Natural killer cell (primary cell): ENCODE measurements around the gene SPHK2. TPM values are rescaled to one million over a fixed set of nuclear protein-coding genes. Genes with fewer than 3 reads are reported as not detected.

Experiments
- ATAC-seq, 3 donors: fragments of 150-1000 bp in 2 of 3; fragments of 200-7000 bp in 1 of 3; cut with Tn5 transposase; 1 replicate in 1 of 3; 2 replicates in 2 of 3; pipeline ENCODE4 v1.10.0; 2021; ENCODE audit warnings: mild to moderate bottlenecking in 2 of 3, moderate library complexity in 2 of 3
- DNase-seq, 2 donors: peaks; one replicate each; pipeline versions ENCODE4 v3.0.0 to v3.0.0-alpha.2; 2013 to 2021; ENCODE audit warnings: mixed read lengths in 1 of 2
- H3K27ac ChIP-seq: one replicate; pipeline ENCODE4 v1.5.1; 2013; ENCODE audit warnings: mild to moderate bottlenecking, low read length
- H3K27me3 ChIP-seq: one replicate; pipeline ENCODE4 v1.6.1; 2013; ENCODE audit warnings: low read length; ENCODE audit not compliant: control insufficient read depth, insufficient read depth
- H3K36me3 ChIP-seq: one replicate; pipeline ENCODE4 v1.6.1; 2013; ENCODE audit warnings: low read length; ENCODE audit not compliant: control insufficient read depth, insufficient read depth
- H3K4me1 ChIP-seq: one replicate; pipeline ENCODE4 v1.6.1; 2013; ENCODE audit warnings: low read length; ENCODE audit not compliant: control insufficient read depth, insufficient read depth
- H3K4me3 ChIP-seq: one replicate; pipeline ENCODE4 v1.5.1; 2013; ENCODE audit warnings: low read length
- H3K9me3 ChIP-seq: one replicate; pipeline ENCODE4 v1.6.1; 2013; ENCODE audit warnings: low read length; ENCODE audit not compliant: control insufficient read depth, insufficient read depth
- H3K27ac Mint-ChIP-seq, 2 donors: one replicate each; pipeline ENCODE4 v1.8.0; 2022; ENCODE audit warnings: mild to moderate bottlenecking in 2 of 2, mixed read lengths in 2 of 2, moderate library complexity in 1 of 2
- H3K27me3 Mint-ChIP-seq, 2 donors: one replicate each; pipeline ENCODE4 v1.8.0; 2022; ENCODE audit warnings: low read depth in 2 of 2, mixed read lengths in 2 of 2
- H3K36me3 Mint-ChIP-seq: one replicate; pipeline ENCODE4 v1.8.0; 2022; ENCODE audit warnings: mixed read lengths
- H3K4me1 Mint-ChIP-seq, 2 donors: one replicate each; pipeline ENCODE4 v1.8.0; 2022; ENCODE audit warnings: mixed read lengths in 2 of 2
- H3K4me3 Mint-ChIP-seq: one replicate; pipeline ENCODE4 v1.8.0; 2022; ENCODE audit warnings: mild to moderate bottlenecking, moderate library complexity, mixed read lengths
- H3K9me3 Mint-ChIP-seq, 2 donors: one replicate each; pipeline ENCODE4 v1.8.0; 2022; ENCODE audit warnings: mixed read lengths in 2 of 2
- WGBS: methylation state at CpG from one replicate; pipeline ENCODE4 v1.1.7; 2013; ENCODE audit warnings: missing lambda C conversion rate; ENCODE audit not compliant: insufficient coverage; 5-methylcytosine and 5-hydroxymethylcytosine counted together
- intact Hi-C: fragments of 100-400 bp; cut with micrococcal nuclease; formaldehyde crosslinking; loops from one replicate; pipeline ENCODE4 v1.14.2; 2022
- total RNA-seq, 4 donors: library from RNA; stranded (reverse); fragments of 120-200 nt in 1 of 4; gene quantifications; one replicate each; pipeline versions ENCODE4 v1.2.3 to v1.2.4, GENCODE V29; 2013 to 2022
- TF ChIP-seq, protein P1 (sequence below): fragments of 200-600 bp; IDR thresholded peaks from one replicate; pipeline ENCODE4 v1.8.0; 2022; ENCODE audit warnings: antibody characterized with exemption

The SPHK2 gene
- total RNA-seq, 3 donors from 2014 or later (not counting 1 experiment from before 2014, with no cell fraction given), result 18.6 to 28.3 (median 23.2) TPM

DNA sequence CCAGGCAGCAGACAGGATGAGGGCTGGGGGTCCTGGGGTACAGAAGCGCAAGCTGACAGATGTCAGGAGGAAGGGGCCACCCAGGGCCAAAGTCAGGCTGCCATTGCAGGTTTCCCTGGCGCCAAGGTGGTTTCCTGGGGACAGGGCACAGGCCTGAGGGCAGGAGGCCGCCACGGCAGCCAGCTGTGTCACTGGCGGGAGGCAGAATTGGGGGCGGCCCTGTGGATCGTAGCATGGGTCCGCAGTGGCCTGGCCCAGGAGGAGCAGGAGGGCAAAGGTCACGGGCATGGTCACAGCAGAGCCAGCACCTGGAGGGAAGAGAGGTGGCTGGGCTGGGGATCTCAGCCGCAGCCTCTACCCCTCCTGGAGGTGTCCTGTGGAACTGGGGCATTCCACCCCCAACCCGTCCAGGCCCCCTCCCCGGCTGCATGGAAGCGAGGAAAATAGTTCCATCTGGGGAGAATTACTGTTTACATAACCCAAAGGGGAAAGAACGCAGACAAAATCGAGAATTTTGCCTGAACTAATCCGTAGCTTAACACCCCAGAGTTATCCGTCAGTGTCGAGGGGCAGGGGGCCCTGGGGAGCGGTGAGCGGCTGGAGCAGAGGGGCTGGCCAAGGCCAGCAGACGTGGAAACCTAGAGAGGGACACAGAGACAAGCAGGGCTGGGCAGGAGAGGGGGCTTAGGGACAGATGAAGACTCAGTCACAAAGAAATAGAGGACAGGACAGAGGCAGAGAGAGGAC lies 51.6 kb downstream of the SPHK2 start:
- H3K27ac ChIP-seq, result no peak overlapping the region
- H3K36me3 ChIP-seq, result no peaks in the 10 kb centered on the region
- DNase-seq (no peak), ATAC-seq (no peak)
- H3K27me3 Mint-ChIP-seq, result peaks cover 0 to 3% of the 10 kb centered on the region in 2 donors
- peaks cover 8% of the 10 kb centered on the region for H3K4me1 ChIP-seq
- H3K4me1 Mint-ChIP-seq, result peaks cover 7 to 15% of the 10 kb centered on the region in 2 donors
- no peaks in the 10 kb centered on the region for H3K9me3 ChIP-seq
- no peaks in the 10 kb centered on the region for H3K36me3 Mint-ChIP-seq
- intact Hi-C loops, result no loop called here
- no peaks in the 10 kb centered on the region for H3K27me3 ChIP-seq
- WGBS, result 90% methylated on average over 21 of the region's 21 CpGs
- no peak overlapping the region for H3K27ac Mint-ChIP-seq
- H3K9me3 Mint-ChIP-seq, result peaks cover 5 to 9% of the 10 kb centered on the region in 2 donors
- no peak overlapping the region for H3K4me3 Mint-ChIP-seq
- TF ChIP-seq, protein P1, sequence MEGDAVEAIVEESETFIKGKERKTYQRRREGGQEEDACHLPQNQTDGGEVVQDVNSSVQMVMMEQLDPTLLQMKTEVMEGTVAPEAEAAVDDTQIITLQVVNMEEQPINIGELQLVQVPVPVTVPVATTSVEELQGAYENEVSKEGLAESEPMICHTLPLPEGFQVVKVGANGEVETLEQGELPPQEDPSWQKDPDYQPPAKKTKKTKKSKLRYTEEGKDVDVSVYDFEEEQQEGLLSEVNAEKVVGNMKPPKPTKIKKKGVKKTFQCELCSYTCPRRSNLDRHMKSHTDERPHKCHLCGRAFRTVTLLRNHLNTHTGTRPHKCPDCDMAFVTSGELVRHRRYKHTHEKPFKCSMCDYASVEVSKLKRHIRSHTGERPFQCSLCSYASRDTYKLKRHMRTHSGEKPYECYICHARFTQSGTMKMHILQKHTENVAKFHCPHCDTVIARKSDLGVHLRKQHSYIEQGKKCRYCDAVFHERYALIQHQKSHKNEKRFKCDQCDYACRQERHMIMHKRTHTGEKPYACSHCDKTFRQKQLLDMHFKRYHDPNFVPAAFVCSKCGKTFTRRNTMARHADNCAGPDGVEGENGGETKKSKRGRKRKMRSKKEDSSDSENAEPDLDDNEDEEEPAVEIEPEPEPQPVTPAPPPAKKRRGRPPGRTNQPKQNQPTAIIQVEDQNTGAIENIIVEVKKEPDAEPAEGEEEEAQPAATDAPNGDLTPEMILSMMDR, result no peak
- H3K4me3 ChIP-seq, result no peak overlapping the region

DNA sequence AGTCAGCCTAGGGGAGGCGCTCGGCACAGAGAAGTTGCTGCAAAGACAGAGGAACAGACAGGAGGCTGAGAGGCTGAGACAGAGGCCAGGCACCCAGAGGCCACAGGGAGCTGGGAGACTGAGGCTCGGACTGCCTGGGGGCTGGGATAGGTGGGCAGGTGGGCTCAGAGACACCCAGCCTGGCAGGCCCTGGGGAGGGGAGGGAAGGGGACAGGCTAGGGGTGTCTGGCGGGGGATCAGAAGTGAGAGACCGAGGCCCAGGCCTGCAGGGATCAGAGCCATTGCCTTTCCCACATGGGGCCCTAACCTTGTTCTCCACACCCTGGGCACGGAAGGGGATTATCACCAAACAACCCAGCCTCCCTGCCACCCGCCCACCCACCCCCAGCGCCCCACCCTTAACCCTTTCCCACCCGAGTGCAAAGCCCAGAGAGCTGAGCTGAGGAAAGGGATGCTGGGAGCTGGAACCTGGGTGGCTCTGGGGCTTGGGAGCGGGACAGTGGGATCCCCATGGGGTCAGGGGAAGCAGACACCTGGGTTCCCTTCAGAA lies 52.2 kb downstream of the SPHK2 start:
- Mint-ChIP-seq H3K9me3 (peaks cover 5 to 9% of the 10 kb centered on the region in 2 donors), H3K27me3 (peaks cover 0 to 3% of the 10 kb centered on the region in 2 donors), H3K4me1 (peaks cover 7 to 15% of the 10 kb centered on the region in 2 donors), H3K4me3 (no peak overlapping the region), H3K27ac (no peak overlapping the region), H3K36me3 (no peaks in the 10 kb centered on the region)
- 92% methylated on average over 6 of the region's 10 CpGs for WGBS
- Histone ChIP-seq H3K36me3 (no peaks in the 10 kb centered on the region), H3K27me3 (no peaks in the 10 kb centered on the region), H3K4me1 (peaks cover 8% of the 10 kb centered on the region), H3K27ac (no peak overlapping the region), H3K4me3 (no peak overlapping the region), H3K9me3 (no peaks in the 10 kb centered on the region)
- TF ChIP-seq, protein P1, result no peak
- intact Hi-C loops, result no loop called here
- DNase-seq (no peak), ATAC-seq (no peak)

DNA sequence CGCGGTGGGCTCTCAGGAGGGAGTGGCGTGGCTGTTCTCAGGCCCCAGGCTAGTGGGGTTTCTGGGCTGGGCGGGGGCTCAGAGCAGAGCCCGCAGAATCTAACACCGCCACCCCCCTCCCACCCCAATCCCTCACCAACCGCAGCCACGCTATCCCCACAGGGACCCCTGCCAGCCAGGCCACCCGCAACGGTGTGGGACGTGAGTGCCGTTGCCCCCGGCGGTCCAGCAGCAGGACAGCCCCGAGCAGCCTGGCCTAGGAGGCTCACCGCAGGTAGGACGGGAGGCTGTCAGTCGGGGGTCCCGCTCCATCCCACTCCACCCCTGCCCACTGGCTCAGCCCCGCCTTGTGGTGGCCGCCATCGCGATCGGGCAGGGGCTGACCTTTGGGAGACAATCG lies 53.7 kb downstream of the SPHK2 start, which contains the start of gene NTN5:
Gene NTN5 (minus strand): TSS at position 24 of the 400 bp plus-strand sequence. CDS start 2,031 bp downstream, outside the sequence.
- TF ChIP-seq, protein P1, result no peak
- no peaks in the 10 kb centered on the region for H3K9me3 ChIP-seq
- WGBS, result 78% methylated on average over 25 of the region's 25 CpGs
- Mint-ChIP-seq H3K9me3 (peaks cover 5 to 9% of the 10 kb centered on the region in 2 donors), H3K27ac (no peak within 1 kb of the TSS), H3K27me3 (peaks cover 0 to 3% of the 10 kb centered on the region in 2 donors), H3K4me3 (no peak within 1 kb of the TSS), H3K4me1 (peaks cover 7 to 15% of the 10 kb centered on the region in 2 donors), H3K36me3 (no peaks in the 10 kb centered on the region)
- no peaks in the 10 kb centered on the region for H3K36me3 ChIP-seq
- no peaks in the 10 kb centered on the region for H3K27me3 ChIP-seq
- peaks cover 8% of the 10 kb centered on the region for H3K4me1 ChIP-seq
- ATAC-seq, result no peak
- H3K4me3 ChIP-seq, result no peak within 1 kb of the TSS
- H3K27ac ChIP-seq, result no peak within 1 kb of the TSS
- intact Hi-C loops, result no loop called here
- DNase-seq, result no peak
